B cell (primary cell): Measurements from ENCODE around the gene THAP2.

Source experiments
- CTCF ChIP-seq: fragments of 200-600 bp; IDR thresholded peaks from one replicate; pipeline ENCODE4 v1.8.0; 2022; ENCODE audit warnings: antibody characterized with exemption, mild to moderate bottlenecking
- EZH2 ChIP-seq: IDR thresholded peaks from 2 replicates; pipeline ENCODE4 v1.6.1; 2012; ENCODE audit warnings: borderline replicate concordance, low read depth, mild to moderate bottlenecking, moderate library complexity, low read length; ENCODE audit not compliant: insufficient read depth, poor library complexity, severe bottlenecking

GRCh38 chr12:71683633-71684032 is 19.5 kb downstream of the THAP2 start:
- TF ChIP-seq CTCF (no peak), EZH2 (no peak)
